PC-9 (cell line): ENCODE results near the gene CDKN1C.

Experiments
- EZH2 ChIP-seq: fragments of 200-600 bp; sonication (generic); IDR thresholded peaks from 2 replicates; pipeline ENCODE4 v1.8.0; 2017; ENCODE audit warnings: antibody characterized with exemption, low read depth
- TF ChIP-seq, protein P1 (sequence below): fragments of 200-600 bp; sonication (generic); conservative IDR thresholded peaks from 2 replicates; pipeline ENCODE4 v1.6.1; 2017; ENCODE audit warnings: mixed run types, antibody characterized with exemption, mild to moderate bottlenecking, moderate library complexity

GRCh38 chr11:2836315-2837095 lies 49.1 kb downstream of the CDKN1C start:
- TF ChIP-seq, protein P1, sequence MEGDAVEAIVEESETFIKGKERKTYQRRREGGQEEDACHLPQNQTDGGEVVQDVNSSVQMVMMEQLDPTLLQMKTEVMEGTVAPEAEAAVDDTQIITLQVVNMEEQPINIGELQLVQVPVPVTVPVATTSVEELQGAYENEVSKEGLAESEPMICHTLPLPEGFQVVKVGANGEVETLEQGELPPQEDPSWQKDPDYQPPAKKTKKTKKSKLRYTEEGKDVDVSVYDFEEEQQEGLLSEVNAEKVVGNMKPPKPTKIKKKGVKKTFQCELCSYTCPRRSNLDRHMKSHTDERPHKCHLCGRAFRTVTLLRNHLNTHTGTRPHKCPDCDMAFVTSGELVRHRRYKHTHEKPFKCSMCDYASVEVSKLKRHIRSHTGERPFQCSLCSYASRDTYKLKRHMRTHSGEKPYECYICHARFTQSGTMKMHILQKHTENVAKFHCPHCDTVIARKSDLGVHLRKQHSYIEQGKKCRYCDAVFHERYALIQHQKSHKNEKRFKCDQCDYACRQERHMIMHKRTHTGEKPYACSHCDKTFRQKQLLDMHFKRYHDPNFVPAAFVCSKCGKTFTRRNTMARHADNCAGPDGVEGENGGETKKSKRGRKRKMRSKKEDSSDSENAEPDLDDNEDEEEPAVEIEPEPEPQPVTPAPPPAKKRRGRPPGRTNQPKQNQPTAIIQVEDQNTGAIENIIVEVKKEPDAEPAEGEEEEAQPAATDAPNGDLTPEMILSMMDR: no peak
- no peak for TF ChIP-seq EZH2
